ENCODE results near the gene TMEM170B.

Gene TMEM170B

GRCh38 chr6:11537229-11538051 lies at the start of gene TMEM170B:
TMEM170B (plus strand) TSS chr6:11537749; CDS start chr6:11538278, 529 bp downstream.
- peak; percentile 94 for DNase-seq

GRCh38 chr6:11490996-11491395 lies 46.6 kb upstream of the TMEM170B start:
- DNase-seq: no peak

GRCh38 chr6:11491596-11492463 lies 45.7 kb upstream of the TMEM170B start:
- DNase-seq: peak; percentile 48

GRCh38 chr6:11492464-11493290 lies 44.9 kb upstream of the TMEM170B start:
- peak; percentile 63 for DNase-seq

GRCh38 chr6:11493974-11494373 lies 43.6 kb upstream of the TMEM170B start:
- no peak for DNase-seq

- no peak for DNase-seq
These were observed 42.6 kb upstream of the TMEM170B start for GRCh38 chr6:11494786-11495564.

GRCh38 chr6:11495565-11496145 lies 41.9 kb upstream of the TMEM170B start:
- DNase-seq: no peak

GRCh38 chr6:11496152-11497060 lies 41.1 kb upstream of the TMEM170B start:
- DNase-seq: peak; percentile 80

- peak; percentile 44 for DNase-seq
These were observed 40.4 kb upstream of the TMEM170B start for GRCh38 chr6:11497107-11497506.

GRCh38 chr6:11497881-11498280 lies 39.7 kb upstream of the TMEM170B start:
- DNase-seq: no peak

- no peak for DNase-seq
These were observed 37.5 kb upstream of the TMEM170B start for GRCh38 chr6:11500008-11500407.

- DNase-seq: no peak
These were observed 28.1 kb upstream of the TMEM170B start for GRCh38 chr6:11509471-11509870.

- DNase-seq: peak; percentile 71
These were observed 22.9 kb upstream of the TMEM170B start for GRCh38 chr6:11514672-11515071.

- DNase-seq: no peak
These were observed 21.8 kb upstream of the TMEM170B start for GRCh38 chr6:11515763-11516162.

GRCh38 chr6:11522812-11523605 lies 14.5 kb upstream of the TMEM170B start:
- peak; percentile 65 for DNase-seq

- DNase-seq: peak; percentile 99
These were observed 11.9 kb upstream of the TMEM170B start for GRCh38 chr6:11525468-11526155.

GRCh38 chr6:11526156-11526505 lies 11.4 kb upstream of the TMEM170B start:
- no peak for DNase-seq

GRCh38 chr6:11527274-11527870 lies 10.2 kb upstream of the TMEM170B start:
- DNase-seq: no peak

- DNase-seq: no peak
These were observed 8.6 kb upstream of the TMEM170B start for GRCh38 chr6:11528996-11529395.
